GM19438 (cell line): ENCODE results near the gene GINS1.
"Not testable (repeated sequence)": the region's sequence is repeated elsewhere in the genome, so short reads cannot be mapped to it uniquely, and the experiment has no call there.

Experiments
- ATAC-seq: cut with Tn5 transposase; IDR thresholded peaks from one replicate; pipeline ENCODE4 v1.9.1; 2021; ENCODE audit warnings: low read depth; ENCODE audit not compliant: unreplicated experiment

The GINS1 gene

GRCh38 chr20:25389401-25389857 lies 18.0 kb upstream of the GINS1 start:
- ATAC-seq, result no peak

GRCh38 chr20:25389858-25390537 lies 17.5 kb upstream of the GINS1 start:
- peak; percentile 28 for ATAC-seq

GRCh38 chr20:25390538-25391528 lies 16.6 kb upstream of the GINS1 start, which contains the start of gene ABHD12:
Gene ABHD12 (minus strand): TSS chr20:25390835. CDS start chr20:25390703, 132 bp downstream.
- ATAC-seq, result peak; percentile 88

GRCh38 chr20:25394276-25394675 lies 13.2 kb upstream of the GINS1 start:
- ATAC-seq, result no peak

GRCh38 chr20:25394996-25395395 lies 12.5 kb upstream of the GINS1 start:
- no peak for ATAC-seq

GRCh38 chr20:25397096-25397495 lies 10.4 kb upstream of the GINS1 start:
- no peak for ATAC-seq

GRCh38 chr20:25397821-25398220 lies 9.7 kb upstream of the GINS1 start:
- ATAC-seq, result no peak

- ATAC-seq, result no peak
Observed at GRCh38 chr20:25398376-25399036, 9.0 kb upstream of the GINS1 start.

GRCh38 chr20:25399037-25399430 lies 8.4 kb upstream of the GINS1 start:
- ATAC-seq, result no peak

- ATAC-seq, result not testable (repeated sequence)
Observed at GRCh38 chr20:25400291-25400732, 7.2 kb upstream of the GINS1 start.

GRCh38 chr20:25402583-25402982 lies 4.9 kb upstream of the GINS1 start:
- no peak for ATAC-seq

GRCh38 chr20:25408170-25408547 lies 686 bp downstream of the GINS1 start:
- ATAC-seq, result no peak

- ATAC-seq, result no peak
Observed at GRCh38 chr20:25408890-25409289, 1.4 kb downstream of the GINS1 start.

GRCh38 chr20:25418776-25419175 lies 11.3 kb downstream of the GINS1 start:
- ATAC-seq, result no peak

GRCh38 chr20:25421102-25421501 lies 13.6 kb downstream of the GINS1 start:
- no peak for ATAC-seq

GRCh38 chr20:25422032-25422431 lies 14.6 kb downstream of the GINS1 start:
- no peak for ATAC-seq

- no peak for ATAC-seq
Observed at GRCh38 chr20:25424536-25424935, 17.1 kb downstream of the GINS1 start.

- no peak for ATAC-seq
Observed at GRCh38 chr20:25437153-25437581, 29.7 kb downstream of the GINS1 start.

GRCh38 chr20:25439328-25439727 lies 31.9 kb downstream of the GINS1 start:
- ATAC-seq, result no peak

- ATAC-seq, result no peak
Observed at GRCh38 chr20:25444556-25444955, 37.1 kb downstream of the GINS1 start.

- ATAC-seq, result no peak
Observed at GRCh38 chr20:25447671-25448070, 40.2 kb downstream of the GINS1 start.
